Skeletal muscle satellite cell (primary cell): ENCODE data around the gene SEMA7A.

Source experiments
- H3K27me3 ChIP-seq: 2 replicates; pipeline ENCODE4 v1.7.0; 2013; ENCODE audit warnings: low read length; ENCODE audit not compliant: control insufficient read depth, insufficient read depth
- H3K36me3 ChIP-seq: 2 replicates; pipeline ENCODE4 v1.7.0; 2013; ENCODE audit warnings: mild to moderate bottlenecking, control low read depth, low read length; ENCODE audit not compliant: insufficient read depth
- H3K4me1 ChIP-seq: 2 replicates; pipeline ENCODE4 v1.7.0; 2013; ENCODE audit warnings: low read length; ENCODE audit not compliant: control insufficient read depth, insufficient read depth
- H3K4me2 ChIP-seq: 2 replicates; pipeline ENCODE4 v1.7.0; 2013; ENCODE audit warnings: mild to moderate bottlenecking, low read length
- H3K4me3 ChIP-seq: 2 replicates; pipeline ENCODE4 v1.7.0; 2013; ENCODE audit warnings: low read length
- H3K9ac ChIP-seq: 2 replicates; pipeline ENCODE4 v1.7.0; 2013; ENCODE audit warnings: mild to moderate bottlenecking, low read depth, low read length, moderate library complexity
- H3K9me3 ChIP-seq: replicated peaks from 2 replicates; pipeline ENCODE4 v1.7.0; 2013; ENCODE audit warnings: mild to moderate bottlenecking, control low read depth, low read length

SEMA7A gene

GRCh38 chr15:74434263-74435136 is 742 bp upstream of the SEMA7A start:
- Histone ChIP-seq H3K4me1 (peaks cover 39% of the 10 kb centered on the region), H3K4me3 (peak overlapping the region; percentile 95), H3K9me3 (no peaks in the 10 kb centered on the region), H3K27me3 (no peaks in the 10 kb centered on the region), H3K4me2 (peak overlapping the region; percentile 88), H3K36me3 (peaks cover 5% of the 10 kb centered on the region), H3K9ac (peak overlapping the region; percentile 91)

GRCh38 chr15:74432968-74433591 is 678 bp downstream of the SEMA7A start:
- peak overlapping the region; percentile 95 for H3K4me3 ChIP-seq
- H3K36me3 ChIP-seq: peaks cover 11% of the 10 kb centered on the region

GRCh38 chr15:74432271-74432967 is 1.3 kb downstream of the SEMA7A start:
- peak overlapping the region; percentile 91 for H3K9ac ChIP-seq
- no peaks in the 10 kb centered on the region for H3K9me3 ChIP-seq
- H3K27me3 ChIP-seq: no peaks in the 10 kb centered on the region
- peaks cover 18% of the 10 kb centered on the region for H3K36me3 ChIP-seq
- peak overlapping the region; percentile 95 for H3K4me3 ChIP-seq
- peaks cover 59% of the 10 kb centered on the region for H3K4me1 ChIP-seq
- peak overlapping the region; percentile 99 for H3K4me2 ChIP-seq

More at GRCh38 chr15:74432968-74433591, 678 bp downstream of the SEMA7A start:
- Histone ChIP-seq H3K4me1 (peaks cover 53% of the 10 kb centered on the region), H3K4me2 (peak overlapping the region; percentile 99), H3K9me3 (no peaks in the 10 kb centered on the region), H3K27me3 (no peaks in the 10 kb centered on the region), H3K9ac (peak overlapping the region; percentile 91)

- no peaks in the 10 kb centered on the region for H3K9me3 ChIP-seq
- peaks cover 23% of the 10 kb centered on the region for H3K36me3 ChIP-seq
- H3K4me3 ChIP-seq: peak overlapping the region; percentile 95
- H3K4me2 ChIP-seq: peak overlapping the region; percentile 99
- no peaks in the 10 kb centered on the region for H3K27me3 ChIP-seq
- peak overlapping the region; percentile 91 for H3K9ac ChIP-seq
- H3K4me1 ChIP-seq: peaks cover 65% of the 10 kb centered on the region
Measured at GRCh38 chr15:74431645-74432044, 2.1 kb downstream of the SEMA7A start.

GRCh38 chr15:74431116-74431515 is 2.6 kb downstream of the SEMA7A start:
- Histone ChIP-seq H3K9ac (peak overlapping the region; percentile 91), H3K4me1 (peaks cover 67% of the 10 kb centered on the region), H3K4me2 (peak overlapping the region; percentile 99), H3K36me3 (peaks cover 28% of the 10 kb centered on the region), H3K4me3 (peak overlapping the region; percentile 95), H3K27me3 (no peaks in the 10 kb centered on the region), H3K9me3 (no peaks in the 10 kb centered on the region)

- peak overlapping the region; percentile 91 for H3K9ac ChIP-seq
- H3K4me3 ChIP-seq: peak overlapping the region; percentile 95
Measured at GRCh38 chr15:74430510-74430951, 3.2 kb downstream of the SEMA7A start.

GRCh38 chr15:74429781-74430400 is 3.9 kb downstream of the SEMA7A start:
- H3K9ac ChIP-seq: peak overlapping the region; percentile 91
- no peaks in the 10 kb centered on the region for H3K27me3 ChIP-seq
- peak overlapping the region; percentile 99 for H3K4me2 ChIP-seq
- peaks cover 76% of the 10 kb centered on the region for H3K4me1 ChIP-seq
- peak overlapping the region; percentile 95 for H3K4me3 ChIP-seq
- peaks cover 37% of the 10 kb centered on the region for H3K36me3 ChIP-seq
- no peaks in the 10 kb centered on the region for H3K9me3 ChIP-seq

More at GRCh38 chr15:74430510-74430951, 3.2 kb downstream of the SEMA7A start:
- Histone ChIP-seq H3K4me1 (peaks cover 70% of the 10 kb centered on the region), H3K4me2 (peak overlapping the region; percentile 99), H3K9me3 (no peaks in the 10 kb centered on the region), H3K27me3 (no peaks in the 10 kb centered on the region), H3K36me3 (peaks cover 32% of the 10 kb centered on the region)

- Histone ChIP-seq H3K4me1 (peaks cover 77% of the 10 kb centered on the region), H3K9me3 (no peaks in the 10 kb centered on the region), H3K36me3 (peaks cover 40% of the 10 kb centered on the region), H3K4me3 (no peak overlapping the region), H3K4me2 (peak overlapping the region; percentile 99), H3K27me3 (no peaks in the 10 kb centered on the region), H3K9ac (no peak overlapping the region)
Measured at GRCh38 chr15:74428970-74429780, 4.6 kb downstream of the SEMA7A start.

GRCh38 chr15:74428442-74428787 is 5.3 kb downstream of the SEMA7A start:
- Histone ChIP-seq H3K4me3 (no peak overlapping the region), H3K36me3 (peaks cover 47% of the 10 kb centered on the region), H3K4me2 (peak overlapping the region; percentile 99), H3K27me3 (no peaks in the 10 kb centered on the region), H3K9ac (peak overlapping the region; percentile 14), H3K9me3 (no peaks in the 10 kb centered on the region), H3K4me1 (peaks cover 81% of the 10 kb centered on the region)

GRCh38 chr15:74427607-74428441 is 5.9 kb downstream of the SEMA7A start:
- H3K4me2 ChIP-seq: peak overlapping the region; percentile 99
- peaks cover 87% of the 10 kb centered on the region for H3K4me1 ChIP-seq
- H3K9me3 ChIP-seq: no peaks in the 10 kb centered on the region
- no peaks in the 10 kb centered on the region for H3K27me3 ChIP-seq
- no peak overlapping the region for H3K4me3 ChIP-seq
- peaks cover 47% of the 10 kb centered on the region for H3K36me3 ChIP-seq
- no peak overlapping the region for H3K9ac ChIP-seq
